Common myeloid progenitor, CD34-positive (primary cell): Measurements from ENCODE around the gene MLPH.

Source experiments
- CTCF ChIA-PET: fragments of 350-600 bp; sonication (Branson Sonifier 250); formaldehyde crosslinking; loops from one replicate; lab custom pipeline; 2021; ENCODE audit warnings: antibody characterized with exemption; lab: Charles Lee
- POLR2A ChIA-PET: fragments of 350-600 bp; sonication (Branson Sonifier 250); formaldehyde crosslinking; loops from one replicate; lab custom pipeline; 2021; ENCODE audit warnings: antibody characterized with exemption; lab: Charles Lee
- DNase-seq, 3 donors: peaks; one replicate each; pipeline versions ENCODE4 v3.0.0 to v3.0.0-alpha.2; 2013
- H3K27ac ChIP-seq, 2 experiments: 1 replicate in 1 of 2; 2 replicates in 1 of 2; pipeline ENCODE4 v1.7.0; 2013; ENCODE audit warnings: inconsistent platforms in 2 of 2, low read length in 2 of 2, mild to moderate bottlenecking in 2 of 2, low read depth in 1 of 2, moderate library complexity in 1 of 2; ENCODE audit not compliant: severe bottlenecking in 2 of 2, insufficient read depth in 1 of 2, poor library complexity in 1 of 2
- H3K27me3 ChIP-seq, 5 experiments: replicated peaks in 2 of 5; 1 replicate in 3 of 5; 2 replicates in 2 of 5; pipeline versions ENCODE4 v1.6.1 to v1.7.0; 2013; ENCODE audit warnings: low read length in 4 of 5, mild to moderate bottlenecking in 2 of 5, moderate library complexity in 2 of 5, inconsistent platforms in 1 of 5; ENCODE audit not compliant: insufficient read depth in 5 of 5, control insufficient read depth in 4 of 5
- H3K36me3 ChIP-seq, 4 experiments: 1 replicate in 2 of 4; 2 replicates in 2 of 4; pipeline versions ENCODE4 v1.6.1 to v1.7.0; 2013; ENCODE audit warnings: low read length in 3 of 4, control low read depth in 1 of 4, mild to moderate bottlenecking in 1 of 4; ENCODE audit not compliant: control insufficient read depth in 4 of 4, insufficient read depth in 4 of 4
- H3K4me1 ChIP-seq, 4 experiments: 1 replicate in 3 of 4; 2 replicates in 1 of 4; pipeline versions ENCODE4 v1.6.1 to v1.7.1; 2013; ENCODE audit warnings: low read length in 3 of 4, mild to moderate bottlenecking in 3 of 4, control low read depth in 1 of 4, inconsistent platforms in 1 of 4, moderate library complexity in 1 of 4; ENCODE audit not compliant: control insufficient read depth in 4 of 4, insufficient read depth in 4 of 4; ENCODE audit errors: control extremely low read depth in 1 of 4
- H3K4me3 ChIP-seq, 7 experiments: 1 replicate in 4 of 7; 2 replicates in 3 of 7; pipeline versions ENCODE4 v1.5.1 to v1.7.0; 2013; ENCODE audit warnings: mild to moderate bottlenecking in 7 of 7, low read length in 6 of 7, moderate library complexity in 6 of 7, inconsistent platforms in 2 of 7, low read depth in 2 of 7, control low read depth in 1 of 7; ENCODE audit not compliant: insufficient read depth in 4 of 7, control insufficient read depth in 1 of 7; ENCODE audit errors: extremely low read depth in 1 of 7
- H3K9me3 ChIP-seq, 5 experiments: 1 replicate in 4 of 5; 2 replicates in 1 of 5; pipeline versions ENCODE4 v1.6.1 to v1.7.1; 2013; ENCODE audit warnings: low read length in 4 of 5, mild to moderate bottlenecking in 2 of 5, inconsistent platforms in 1 of 5, low read depth in 1 of 5, moderate library complexity in 1 of 5; ENCODE audit not compliant: control insufficient read depth in 4 of 5, insufficient read depth in 2 of 5; ENCODE audit errors: control extremely low read depth in 1 of 5
- WGBS: methylation state at CpG from one replicate; pipeline ENCODE4 v1.1.5; 2013; ENCODE audit not compliant: insufficient coverage; 5-methylcytosine and 5-hydroxymethylcytosine counted together

MLPH gene

GRCh38 chr2:237536083-237536415 lies 49.0 kb downstream of the MLPH start:
- H3K36me3 ChIP-seq = no peaks in the 10 kb centered on the region
- POLR2A ChIA-PET = no interaction called here
- CTCF ChIA-PET = no interaction called here

GRCh38 chr2:237536617-237537016 lies 49.6 kb downstream of the MLPH start:
- H3K27me3 ChIP-seq = no peaks in the 10 kb centered on the region
- DNase-seq = no peak
- H3K27ac ChIP-seq = no peak overlapping the region
- POLR2A ChIA-PET = no interaction called here
- H3K9me3 ChIP-seq = no peaks in the 10 kb centered on the region
- no peak overlapping the region for H3K4me3 ChIP-seq
- no peaks in the 10 kb centered on the region for H3K36me3 ChIP-seq
- H3K4me1 ChIP-seq = peaks cover 0 to 4% (median 0%) of the 10 kb centered on the region in 4 experiments
- CTCF ChIA-PET = no interaction called here
- WGBS = 95% methylated on average over 9 of the region's 9 CpGs

More at GRCh38 chr2:237536083-237536415, 49.0 kb downstream of the MLPH start:
- 100% methylated on average over 4 of the region's 5 CpGs for WGBS
- H3K9me3 ChIP-seq = no peaks in the 10 kb centered on the region
- no peaks in the 10 kb centered on the region for H3K27me3 ChIP-seq
- peaks cover 0 to 6% (median under 1%) of the 10 kb centered on the region in 4 experiments for H3K4me1 ChIP-seq
- no peak overlapping the region for H3K27ac ChIP-seq
- H3K4me3 ChIP-seq = no peak overlapping the region
- no peak for DNase-seq

- H3K27me3 ChIP-seq = no peaks in the 10 kb centered on the region
- H3K27ac ChIP-seq = no peak overlapping the region
- H3K4me3 ChIP-seq = no peak overlapping the region
- H3K9me3 ChIP-seq = peaks cover 0 to 6% (median 0%) of the 10 kb centered on the region in 5 experiments
- CTCF ChIA-PET = no interaction called here
- no peak for DNase-seq
- H3K4me1 ChIP-seq = no peaks in the 10 kb centered on the region
- H3K36me3 ChIP-seq = no peaks in the 10 kb centered on the region
- WGBS = 78% methylated on average over 28 of the region's 29 CpGs
- POLR2A ChIA-PET = no interaction called here
These were observed 51.1 kb downstream of the MLPH start for GRCh38 chr2:237538001-237538720.

GRCh38 chr2:237538901-237539300 lies 51.9 kb downstream of the MLPH start:
- no peaks in the 10 kb centered on the region for H3K36me3 ChIP-seq
- H3K4me1 ChIP-seq = no peaks in the 10 kb centered on the region
- no peak overlapping the region for H3K4me3 ChIP-seq
- ChIA-PET CTCF (no interaction called here), POLR2A (no interaction called here)
- 98% methylated on average over 15 of the region's 18 CpGs for WGBS
- H3K27me3 ChIP-seq = no peaks in the 10 kb centered on the region
- H3K9me3 ChIP-seq = peaks cover 0 to 6% (median 0%) of the 10 kb centered on the region in 5 experiments
- no peak overlapping the region for H3K27ac ChIP-seq
- DNase-seq = no peak

GRCh38 chr2:237539681-237540080 lies 52.6 kb downstream of the MLPH start:
- WGBS = 100% methylated on average over 2 of the region's 6 CpGs
- no peak for DNase-seq
- Histone ChIP-seq H3K4me1 (no peaks in the 10 kb centered on the region), H3K4me3 (no peak overlapping the region), H3K9me3 (peaks cover 0 to 6% (median 0%) of the 10 kb centered on the region in 5 experiments), H3K27ac (no peak overlapping the region), H3K36me3 (no peaks in the 10 kb centered on the region), H3K27me3 (no peaks in the 10 kb centered on the region)
- ChIA-PET POLR2A (no interaction called here), CTCF (interaction anchor here (1.7 kb wide), 1 partner anchor 30 kb away, joined by 3 read pairs; no protein-coding TSS in a partner anchor)

GRCh38 chr2:237540223-237540775 lies 53.2 kb downstream of the MLPH start:
- ChIA-PET POLR2A (no interaction called here), CTCF (interaction anchor here (1.3 to 1.7 kb wide), 3 partner anchors 28 to 31 kb away, joined by 3 to 9 read pairs (median 3); no protein-coding TSS in a partner anchor)
- H3K27ac ChIP-seq = no peak overlapping the region
- H3K36me3 ChIP-seq = no peaks in the 10 kb centered on the region
- WGBS = 95% methylated on average over 11 of the region's 13 CpGs
- peaks cover 0 to 6% (median 0%) of the 10 kb centered on the region in 5 experiments for H3K9me3 ChIP-seq
- no peak overlapping the region for H3K4me3 ChIP-seq
- no peaks in the 10 kb centered on the region for H3K4me1 ChIP-seq
- no peak for DNase-seq
- H3K27me3 ChIP-seq = no peaks in the 10 kb centered on the region

GRCh38 chr2:237540823-237541222 lies 53.8 kb downstream of the MLPH start:
- H3K27me3 ChIP-seq = no peaks in the 10 kb centered on the region
- H3K36me3 ChIP-seq = no peaks in the 10 kb centered on the region
- ChIA-PET POLR2A (no interaction called here), CTCF (interaction anchor here (1.0 to 1.7 kb wide), 4 partner anchors 28 to 36 kb away, joined by 3 to 9 read pairs (median 3); no protein-coding TSS in a partner anchor)
- 67% methylated on average over 6 of the region's 6 CpGs for WGBS
- no peak overlapping the region for H3K4me3 ChIP-seq
- no peaks in the 10 kb centered on the region for H3K4me1 ChIP-seq
- peaks cover 0 to 6% (median 0%) of the 10 kb centered on the region in 5 experiments for H3K9me3 ChIP-seq
- DNase-seq = peak in 2 of 3 donors; percentile 40 to 45
- no peak overlapping the region for H3K27ac ChIP-seq
